ENCODE data around the gene PTPRG. TPM values are rescaled to one million over a fixed set of nuclear protein-coding genes. Genes with fewer than 3 reads are reported as not detected.

PTPRG gene
- total and polyA plus RNA-seq, 2 donors = 22.7 to 95.3 TPM

GRCh38 chr3:61908382-61908781, 347.0 kb downstream of the PTPRG start:
- 42% methylated on average over 1 of the region's 1 CpG for WGBS
- H3K36me3 ChIP-seq (ENCODE audit: insufficient read depth) = peaks cover 2% of the 10 kb centered on the region
- no peak for DNase-seq (ENCODE audit: extremely low spot score)
- no peak overlapping the region for H3K4me3 ChIP-seq (ENCODE audit: low read depth, low read length)
- H3K27ac ChIP-seq (ENCODE audit: low read depth) = no peak overlapping the region
- no peaks in the 10 kb centered on the region for H3K4me1 ChIP-seq (ENCODE audit: insufficient read depth)

- H3K4me1 ChIP-seq (ENCODE audit: insufficient read depth) = no peaks in the 10 kb centered on the region
- H3K4me3 ChIP-seq (ENCODE audit: low read depth, low read length) = no peak overlapping the region
- peaks cover 2% of the 10 kb centered on the region for H3K36me3 ChIP-seq (ENCODE audit: insufficient read depth)
- WGBS = 92% methylated on average over 3 of the region's 3 CpGs
- DNase-seq (ENCODE audit: extremely low spot score) = no peak
- H3K27ac ChIP-seq (ENCODE audit: low read depth) = no peak overlapping the region
Measured at GRCh38 chr3:61910732-61911131, 349.4 kb downstream of the PTPRG start.

- DNase-seq (ENCODE audit: extremely low spot score) = no peak
- Histone ChIP-seq H3K36me3 (ENCODE audit: insufficient read depth) (peaks cover 2% of the 10 kb centered on the region), H3K27ac (ENCODE audit: low read depth) (no peak overlapping the region), H3K4me1 (ENCODE audit: insufficient read depth) (no peaks in the 10 kb centered on the region), H3K4me3 (ENCODE audit: low read depth, low read length) (no peak overlapping the region)
- 98% methylated on average over 1 of the region's 1 CpG for WGBS
Measured at GRCh38 chr3:61912158-61912557, 350.8 kb downstream of the PTPRG start.

- DNase-seq (ENCODE audit: extremely low spot score) = no peak
- no peaks in the 10 kb centered on the region for H3K4me1 ChIP-seq (ENCODE audit: insufficient read depth)
- H3K36me3 ChIP-seq (ENCODE audit: insufficient read depth) = peaks cover 2% of the 10 kb centered on the region
- WGBS = 77% methylated on average over 3 of the region's 3 CpGs
- H3K4me3 ChIP-seq (ENCODE audit: low read depth, low read length) = no peak overlapping the region
- H3K27ac ChIP-seq (ENCODE audit: low read depth) = no peak overlapping the region
Measured at GRCh38 chr3:61913701-61914100, 352.3 kb downstream of the PTPRG start.

- H3K4me1 ChIP-seq (ENCODE audit: insufficient read depth) = no peaks in the 10 kb centered on the region
- no peak overlapping the region for H3K4me3 ChIP-seq (ENCODE audit: low read depth, low read length)
- no peak for DNase-seq (ENCODE audit: extremely low spot score)
- no peaks in the 10 kb centered on the region for H3K36me3 ChIP-seq (ENCODE audit: insufficient read depth)
- 83% methylated on average over 6 of the region's 6 CpGs for WGBS
- H3K27ac ChIP-seq (ENCODE audit: low read depth) = no peak overlapping the region
Measured at GRCh38 chr3:61914276-61914675, 352.9 kb downstream of the PTPRG start.

- 83% methylated on average over 3 of the region's 3 CpGs for WGBS
- no peaks in the 10 kb centered on the region for H3K4me1 ChIP-seq (ENCODE audit: insufficient read depth)
- H3K27ac ChIP-seq (ENCODE audit: low read depth) = no peak overlapping the region
- no peak for DNase-seq (ENCODE audit: extremely low spot score)
- H3K36me3 ChIP-seq (ENCODE audit: insufficient read depth) = no peaks in the 10 kb centered on the region
- H3K4me3 ChIP-seq (ENCODE audit: low read depth, low read length) = no peak overlapping the region
Measured at GRCh38 chr3:61915296-61915695, 353.9 kb downstream of the PTPRG start.

GRCh38 chr3:61919371-61919770, 358.0 kb downstream of the PTPRG start:
- DNase-seq (ENCODE audit: extremely low spot score) = no peak
- H3K36me3 ChIP-seq (ENCODE audit: insufficient read depth) = no peaks in the 10 kb centered on the region
- H3K4me1 ChIP-seq (ENCODE audit: insufficient read depth) = no peaks in the 10 kb centered on the region
- no peak overlapping the region for H3K27ac ChIP-seq (ENCODE audit: low read depth)
- 92% methylated on average over 4 of the region's 4 CpGs for WGBS
- no peak overlapping the region for H3K4me3 ChIP-seq (ENCODE audit: low read depth, low read length)

GRCh38 chr3:61922118-61922517, 360.7 kb downstream of the PTPRG start:
- Histone ChIP-seq H3K27ac (ENCODE audit: low read depth) (no peak overlapping the region), H3K36me3 (ENCODE audit: insufficient read depth) (no peaks in the 10 kb centered on the region), H3K4me3 (ENCODE audit: low read depth, low read length) (no peak overlapping the region), H3K4me1 (ENCODE audit: insufficient read depth) (no peaks in the 10 kb centered on the region)
- 74% methylated on average over 5 of the region's 5 CpGs for WGBS
- DNase-seq (ENCODE audit: extremely low spot score) = no peak

GRCh38 chr3:61924090-61924735, 362.8 kb downstream of the PTPRG start:
- H3K4me1 ChIP-seq (ENCODE audit: insufficient read depth) = no peaks in the 10 kb centered on the region
- H3K4me3 ChIP-seq (ENCODE audit: low read depth, low read length) = no peak overlapping the region
- H3K36me3 ChIP-seq (ENCODE audit: insufficient read depth) = no peaks in the 10 kb centered on the region
- no peak overlapping the region for H3K27ac ChIP-seq (ENCODE audit: low read depth)
- 65% methylated on average over 4 of the region's 4 CpGs for WGBS
- DNase-seq (ENCODE audit: extremely low spot score) = no peak

- WGBS = 98% methylated on average over 2 of the region's 2 CpGs
- Histone ChIP-seq H3K27ac (ENCODE audit: low read depth) (no peak overlapping the region), H3K4me3 (ENCODE audit: low read depth, low read length) (no peak overlapping the region), H3K36me3 (ENCODE audit: insufficient read depth) (no peaks in the 10 kb centered on the region), H3K4me1 (ENCODE audit: insufficient read depth) (no peaks in the 10 kb centered on the region)
- DNase-seq (ENCODE audit: extremely low spot score) = no peak
Measured at GRCh38 chr3:61924991-61925390, 363.6 kb downstream of the PTPRG start.

- H3K4me1 ChIP-seq (ENCODE audit: insufficient read depth) = no peaks in the 10 kb centered on the region
- no peak overlapping the region for H3K4me3 ChIP-seq (ENCODE audit: low read depth, low read length)
- WGBS = 71% methylated on average over 5 of the region's 5 CpGs
- H3K27ac ChIP-seq (ENCODE audit: low read depth) = no peak overlapping the region
- DNase-seq (ENCODE audit: extremely low spot score) = no peak
- H3K36me3 ChIP-seq (ENCODE audit: insufficient read depth) = no peaks in the 10 kb centered on the region
Measured at GRCh38 chr3:61925721-61926120, 364.4 kb downstream of the PTPRG start.

- no peak overlapping the region for H3K4me3 ChIP-seq (ENCODE audit: low read depth, low read length)
- no peak for DNase-seq (ENCODE audit: extremely low spot score)
- peak overlapping the region; percentile 51 for H3K27ac ChIP-seq (ENCODE audit: low read depth)
- 23% methylated on average over 3 of the region's 3 CpGs for WGBS
- H3K4me1 ChIP-seq (ENCODE audit: insufficient read depth) = no peaks in the 10 kb centered on the region
- H3K36me3 ChIP-seq (ENCODE audit: insufficient read depth) = no peaks in the 10 kb centered on the region
Measured at GRCh38 chr3:61926923-61927322, 365.6 kb downstream of the PTPRG start.

- Histone ChIP-seq H3K27ac (ENCODE audit: low read depth) (peak overlapping the region; percentile 51), H3K4me1 (ENCODE audit: insufficient read depth) (no peaks in the 10 kb centered on the region), H3K36me3 (ENCODE audit: insufficient read depth) (no peaks in the 10 kb centered on the region), H3K4me3 (ENCODE audit: low read depth, low read length) (no peak overlapping the region)
- WGBS = 19% methylated on average over 3 of the region's 3 CpGs
- DNase-seq (ENCODE audit: extremely low spot score) = peak; percentile 70
Measured at GRCh38 chr3:61927332-61927731, 366.0 kb downstream of the PTPRG start.

- WGBS = 49% methylated on average over 3 of the region's 3 CpGs
- H3K36me3 ChIP-seq (ENCODE audit: insufficient read depth) = no peaks in the 10 kb centered on the region
- no peak for DNase-seq (ENCODE audit: extremely low spot score)
- H3K27ac ChIP-seq (ENCODE audit: low read depth) = no peak overlapping the region
- no peak overlapping the region for H3K4me3 ChIP-seq (ENCODE audit: low read depth, low read length)
- no peaks in the 10 kb centered on the region for H3K4me1 ChIP-seq (ENCODE audit: insufficient read depth)
Measured at GRCh38 chr3:61928039-61928438, 366.7 kb downstream of the PTPRG start.
